Measurements from ENCODE around the gene NANOS3. TPM values are rescaled to one million over a fixed set of nuclear protein-coding genes. Genes with fewer than 3 reads are reported as not detected.
A peak's percentile ranks its signal among the peaks of the same experiment; 100 is the strongest.

Gene NANOS3
- total RNA-seq, 1 donor from 2014 or later = 3.5 TPM

DNA sequence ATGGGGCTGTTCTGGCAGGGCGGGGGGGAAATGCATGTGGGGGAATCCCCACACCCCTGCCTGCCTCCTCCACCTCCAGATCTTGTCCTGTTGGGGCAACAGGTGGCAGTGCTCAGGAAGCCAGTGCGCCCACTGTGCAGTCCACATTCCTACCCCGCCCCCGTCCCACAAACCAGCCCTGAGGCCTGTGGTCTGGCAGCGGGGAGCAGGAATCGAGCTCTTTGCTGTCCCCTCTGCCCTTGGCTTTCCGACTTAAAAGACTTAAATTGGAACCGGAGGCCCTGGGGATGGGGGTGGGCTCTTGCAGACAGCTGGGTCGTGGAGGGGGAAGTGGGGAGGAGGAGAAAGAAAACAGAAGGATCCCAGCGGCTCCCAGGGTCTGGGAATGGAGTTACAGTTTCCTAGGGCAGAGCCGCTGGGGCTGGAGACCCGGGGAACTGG is 4.3 kb downstream of the NANOS3 start:
- H3K27me3 Mint-ChIP-seq (ENCODE audit: unreplicated experiment) = no peaks in the 10 kb centered on the region
- H3K36me3 Mint-ChIP-seq (ENCODE audit: unreplicated experiment) = no peaks in the 10 kb centered on the region
- H3K4me3 Mint-ChIP-seq (ENCODE audit: unreplicated experiment) = peak overlapping the region; percentile 14
- H3K27ac Mint-ChIP-seq (ENCODE audit: unreplicated experiment) = peak overlapping the region; percentile 93
- DNase-seq (ENCODE audit: extremely low spot score, unreplicated experiment) = no peak
- H3K4me1 Mint-ChIP-seq (ENCODE audit: unreplicated experiment) = peaks cover 34% of the 10 kb centered on the region
- no peaks in the 10 kb centered on the region for H3K9me3 Mint-ChIP-seq (ENCODE audit: unreplicated experiment)
- TF ChIP-seq, protein P1, sequence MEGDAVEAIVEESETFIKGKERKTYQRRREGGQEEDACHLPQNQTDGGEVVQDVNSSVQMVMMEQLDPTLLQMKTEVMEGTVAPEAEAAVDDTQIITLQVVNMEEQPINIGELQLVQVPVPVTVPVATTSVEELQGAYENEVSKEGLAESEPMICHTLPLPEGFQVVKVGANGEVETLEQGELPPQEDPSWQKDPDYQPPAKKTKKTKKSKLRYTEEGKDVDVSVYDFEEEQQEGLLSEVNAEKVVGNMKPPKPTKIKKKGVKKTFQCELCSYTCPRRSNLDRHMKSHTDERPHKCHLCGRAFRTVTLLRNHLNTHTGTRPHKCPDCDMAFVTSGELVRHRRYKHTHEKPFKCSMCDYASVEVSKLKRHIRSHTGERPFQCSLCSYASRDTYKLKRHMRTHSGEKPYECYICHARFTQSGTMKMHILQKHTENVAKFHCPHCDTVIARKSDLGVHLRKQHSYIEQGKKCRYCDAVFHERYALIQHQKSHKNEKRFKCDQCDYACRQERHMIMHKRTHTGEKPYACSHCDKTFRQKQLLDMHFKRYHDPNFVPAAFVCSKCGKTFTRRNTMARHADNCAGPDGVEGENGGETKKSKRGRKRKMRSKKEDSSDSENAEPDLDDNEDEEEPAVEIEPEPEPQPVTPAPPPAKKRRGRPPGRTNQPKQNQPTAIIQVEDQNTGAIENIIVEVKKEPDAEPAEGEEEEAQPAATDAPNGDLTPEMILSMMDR (IDR thresholded peaks at IDR 0.05) = no peak

DNA sequence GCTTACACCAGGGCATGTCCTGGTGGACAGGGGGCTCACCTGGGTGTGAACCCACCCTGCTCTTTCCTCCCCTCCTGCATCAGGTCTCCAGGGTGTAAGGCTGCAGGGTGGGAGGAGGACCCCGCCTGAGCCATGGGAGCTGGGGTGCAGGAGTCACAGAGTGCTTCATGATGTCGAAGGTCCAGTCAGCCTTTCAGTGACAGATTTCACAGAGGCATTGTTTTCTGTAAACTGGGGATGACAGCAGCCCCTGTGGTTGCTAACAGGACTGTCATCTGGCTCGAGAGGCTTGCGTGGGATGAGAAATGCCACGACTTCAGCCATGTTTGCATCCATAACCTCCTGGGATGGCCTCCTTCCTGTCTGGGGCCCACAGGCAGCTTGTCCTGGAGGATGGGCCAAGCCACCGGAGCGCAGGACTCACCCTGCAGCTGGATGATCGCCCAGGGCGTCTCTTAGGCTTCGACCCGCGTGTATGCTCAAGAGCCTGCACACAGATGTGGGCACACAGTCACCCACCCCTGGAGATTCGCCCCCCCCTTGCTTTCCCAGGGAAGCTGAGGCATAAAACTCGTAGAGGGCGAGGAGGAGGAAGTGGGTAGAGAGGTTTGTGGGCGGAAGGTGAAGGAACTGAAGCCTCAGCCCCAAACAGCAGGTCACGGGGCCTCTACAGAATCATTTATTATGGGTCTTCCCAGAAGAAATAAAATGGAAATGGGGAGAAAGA is 4.9 kb downstream of the NANOS3 start:
- Mint-ChIP-seq H3K27me3 (ENCODE audit: unreplicated experiment) (no peaks in the 10 kb centered on the region), H3K9me3 (ENCODE audit: unreplicated experiment) (no peaks in the 10 kb centered on the region), H3K27ac (ENCODE audit: unreplicated experiment) (peak overlapping the region; percentile 93), H3K4me1 (ENCODE audit: unreplicated experiment) (peaks cover 34% of the 10 kb centered on the region), H3K4me3 (ENCODE audit: unreplicated experiment) (no peak overlapping the region), H3K36me3 (ENCODE audit: unreplicated experiment) (no peaks in the 10 kb centered on the region)
- TF ChIP-seq, protein P1 (IDR thresholded peaks at IDR 0.05) = no peak
- DNase-seq (ENCODE audit: extremely low spot score, unreplicated experiment) = no peak

DNA sequence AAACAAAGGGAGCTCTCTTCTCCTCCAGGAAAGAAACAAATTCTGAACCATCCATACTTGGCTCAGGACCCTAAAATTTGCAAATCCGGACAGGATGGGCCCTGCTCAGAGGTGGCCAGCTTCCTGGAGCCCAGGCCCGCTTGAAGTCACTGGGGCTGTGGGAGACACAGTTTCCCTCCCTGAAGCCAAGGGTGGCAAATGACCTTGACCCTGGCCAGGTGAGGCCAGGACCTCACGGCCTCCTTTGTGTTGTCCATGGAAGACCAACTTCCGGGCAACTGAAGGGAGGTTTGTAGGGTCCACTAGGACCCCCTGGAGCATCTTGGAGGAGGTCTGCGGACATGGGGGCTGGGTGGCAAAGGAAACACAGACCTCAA is 5.5 kb downstream of the NANOS3 start:
- no peak for DNase-seq (ENCODE audit: extremely low spot score, unreplicated experiment)
- Mint-ChIP-seq H3K4me3 (ENCODE audit: unreplicated experiment) (no peak overlapping the region), H3K36me3 (ENCODE audit: unreplicated experiment) (no peaks in the 10 kb centered on the region), H3K27ac (ENCODE audit: unreplicated experiment) (peak overlapping the region; percentile 93), H3K4me1 (ENCODE audit: unreplicated experiment) (peaks cover 34% of the 10 kb centered on the region), H3K27me3 (ENCODE audit: unreplicated experiment) (no peaks in the 10 kb centered on the region), H3K9me3 (ENCODE audit: unreplicated experiment) (no peaks in the 10 kb centered on the region)
- TF ChIP-seq, protein P1 (IDR thresholded peaks at IDR 0.05) = no peak

DNA sequence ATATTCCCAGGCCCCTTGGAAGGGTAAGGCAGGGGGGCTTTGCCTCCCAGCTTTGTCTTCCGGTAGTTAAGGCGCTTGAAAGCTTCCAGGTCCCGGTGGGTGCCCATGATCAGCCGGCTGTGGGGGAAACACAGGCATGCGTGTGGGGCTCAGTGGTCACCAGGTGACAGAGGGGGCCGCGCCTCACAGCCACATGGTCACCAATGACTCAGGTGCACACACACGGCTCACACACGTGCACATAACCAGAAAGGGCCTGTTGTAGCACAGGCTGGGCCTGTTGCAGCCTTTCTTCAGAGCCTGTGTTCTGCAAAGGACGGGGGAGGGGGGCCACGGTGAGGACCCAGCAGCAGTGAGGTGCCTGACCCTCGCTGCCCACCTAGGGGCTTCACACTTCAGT is 5.9 kb downstream of the NANOS3 start:
- Mint-ChIP-seq H3K36me3 (ENCODE audit: unreplicated experiment) (no peaks in the 10 kb centered on the region), H3K9me3 (ENCODE audit: unreplicated experiment) (no peaks in the 10 kb centered on the region), H3K27ac (ENCODE audit: unreplicated experiment) (no peak overlapping the region), H3K27me3 (ENCODE audit: unreplicated experiment) (no peaks in the 10 kb centered on the region), H3K4me1 (ENCODE audit: unreplicated experiment) (peaks cover 34% of the 10 kb centered on the region), H3K4me3 (ENCODE audit: unreplicated experiment) (no peak overlapping the region)
- TF ChIP-seq, protein P1 (IDR thresholded peaks at IDR 0.05) = no peak
- DNase-seq (ENCODE audit: extremely low spot score, unreplicated experiment) = no peak

DNA sequence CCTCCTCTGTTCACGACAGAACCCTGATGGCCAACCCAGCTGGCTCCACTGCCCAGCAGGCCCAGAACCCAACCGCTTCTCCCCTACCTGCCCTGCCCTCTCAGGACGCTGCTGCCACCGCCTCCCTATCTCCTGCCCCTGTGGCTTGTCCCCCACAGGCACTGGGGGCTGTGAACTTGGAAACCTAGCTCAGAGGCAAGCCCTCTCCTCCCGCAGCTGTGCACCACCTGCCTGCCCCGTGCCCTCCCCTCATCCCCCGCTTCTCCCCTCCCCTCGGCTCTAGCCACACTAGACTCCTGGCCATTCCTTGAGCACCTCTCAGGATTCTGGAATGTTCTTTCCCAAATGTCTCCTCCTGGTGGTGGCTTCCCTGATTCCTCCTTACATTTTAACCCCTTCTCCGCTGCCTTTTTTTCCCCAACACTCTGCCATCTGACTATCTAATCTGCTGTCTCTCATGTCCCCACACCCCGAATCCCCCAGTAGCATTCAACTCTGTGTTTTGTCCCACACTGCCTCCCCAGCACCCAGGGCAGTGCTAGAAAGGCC is 6.7 kb downstream of the NANOS3 start:
- TF ChIP-seq, protein P1 (IDR thresholded peaks at IDR 0.05) = peak; percentile 24
- DNase-seq (ENCODE audit: extremely low spot score, unreplicated experiment) = no peak
- Mint-ChIP-seq H3K36me3 (ENCODE audit: unreplicated experiment) (no peaks in the 10 kb centered on the region), H3K27ac (ENCODE audit: unreplicated experiment) (no peak overlapping the region), H3K9me3 (ENCODE audit: unreplicated experiment) (no peaks in the 10 kb centered on the region), H3K4me1 (ENCODE audit: unreplicated experiment) (peaks cover 34% of the 10 kb centered on the region), H3K4me3 (ENCODE audit: unreplicated experiment) (no peak overlapping the region), H3K27me3 (ENCODE audit: unreplicated experiment) (no peaks in the 10 kb centered on the region)
